ENCODE data around the gene ZNF26. TPM values are rescaled to one million over a fixed set of nuclear protein-coding genes. Genes with fewer than 3 reads are reported as not detected.
"Not testable (repeated sequence)": the region's sequence is repeated elsewhere in the genome, so short reads cannot be mapped to it uniquely, and the experiment has no call there.

The ZNF26 gene
- total RNA-seq: 10 to 100 TPM in 4 of 8 experiments, 1 to 10 TPM in 4; 8.7 to 19.4 (median 10.1) TPM

- peak within 1 kb of the TSS; percentile 71 to 85 for H3K27ac ChIP-seq
- peaks cover 6% of the 10 kb centered on the region in 2 donors for H3K4me1 ChIP-seq (replicated peaks in 1 of 2)
- in situ Hi-C loops (cut with MboI; ENCODE audit: low pct_unique_long_range_greater_than_20kb in 2 of 9, low sequenced_read_pairs in 9 of 9, unreplicated experiment in 9 of 9): no loop called here
- peak within 1 kb of the TSS; percentile 66 to 99 (median 79) for H3K4me3 ChIP-seq
- 0 to 10% (median 1%) methylated on average over 3 to 16 of the region's 76 CpGs; no CpG with 5 or more reads in 4 of the 10 experiments for WGBS, 10 experiments
- peak; percentile 95 to 100 (median 98) for ATAC-seq (replicated peaks in 6 of 8)
Measured at GRCh38 chr12:132986001-132986884, at the start of gene ZNF26. ZNF26 (plus strand) TSS chr12:132986367; CDS start chr12:132986841, 474 bp downstream.

- in situ Hi-C loops (cut with MboI; ENCODE audit: low pct_unique_long_range_greater_than_20kb in 2 of 9, low sequenced_read_pairs in 9 of 9, unreplicated experiment in 9 of 9); H3K27ac ChIP-seq; H3K4me1 ChIP-seq (replicated peaks in 1 of 2); ATAC-seq (replicated peaks in 6 of 8); H3K4me3 ChIP-seq: not testable (repeated sequence)
- WGBS, 10 experiments: 75 to 100% (median 90%) methylated on average over 2 to 8 of the region's 8 CpGs; no CpG with 5 or more reads in 1 of the 10 experiments
Measured at GRCh38 chr12:132936921-132937320, 49.2 kb upstream of the ZNF26 start.

GRCh38 chr12:132937476-132937875 lies 48.7 kb upstream of the ZNF26 start:
- 85 to 100% (median 100%) methylated on average over 1 to 2 of the region's 2 CpGs; no CpG with 5 or more reads in 1 of the 10 experiments for WGBS, 10 experiments
- in situ Hi-C loops (cut with MboI; ENCODE audit: low pct_unique_long_range_greater_than_20kb in 2 of 9, low sequenced_read_pairs in 9 of 9, unreplicated experiment in 9 of 9): no loop called here
- H3K27ac ChIP-seq: no peak overlapping the region
- ATAC-seq (replicated peaks in 6 of 8): no peak
- H3K4me3 ChIP-seq: no peak overlapping the region
- no peaks in the 10 kb centered on the region for H3K4me1 ChIP-seq (replicated peaks in 1 of 2)

GRCh38 chr12:132938807-132939206 lies 47.4 kb upstream of the ZNF26 start:
- H3K27ac ChIP-seq; in situ Hi-C loops (cut with MboI; ENCODE audit: low pct_unique_long_range_greater_than_20kb in 2 of 9, low sequenced_read_pairs in 9 of 9, unreplicated experiment in 9 of 9); ATAC-seq (replicated peaks in 6 of 8); H3K4me1 ChIP-seq (replicated peaks in 1 of 2); H3K4me3 ChIP-seq: not testable (repeated sequence)
- WGBS, 10 experiments: no CpG with 5 or more reads among the region's 25 CpGs

GRCh38 chr12:132940071-132940719 lies 46.0 kb upstream of the ZNF26 start:
- no peak for ATAC-seq (replicated peaks in 6 of 8)
- WGBS, 10 experiments: 85 to 100% (median 92%) methylated on average over 1 to 12 of the region's 15 CpGs; no CpG with 5 or more reads in 2 of the 10 experiments
- Histone ChIP-seq H3K4me3 (no peak overlapping the region), H3K27ac (no peak overlapping the region), H3K4me1 (replicated peaks in 1 of 2) (no peaks in the 10 kb centered on the region)
- in situ Hi-C loops (cut with MboI; ENCODE audit: low pct_unique_long_range_greater_than_20kb in 2 of 9, low sequenced_read_pairs in 9 of 9, unreplicated experiment in 9 of 9): no loop called here

GRCh38 chr12:132941336-132941954 lies 44.7 kb upstream of the ZNF26 start:
- WGBS, 10 experiments: 87 to 100% (median 92%) methylated on average over 1 to 27 of the region's 34 CpGs; no CpG with 5 or more reads in 2 of the 10 experiments
- Histone ChIP-seq H3K4me3 (no peak overlapping the region), H3K4me1 (replicated peaks in 1 of 2) (no peaks in the 10 kb centered on the region), H3K27ac (no peak overlapping the region)
- ATAC-seq (replicated peaks in 6 of 8): no peak
- in situ Hi-C loops (cut with MboI; ENCODE audit: low pct_unique_long_range_greater_than_20kb in 2 of 9, low sequenced_read_pairs in 9 of 9, unreplicated experiment in 9 of 9): no loop called here

GRCh38 chr12:132942611-132943010 lies 43.6 kb upstream of the ZNF26 start:
- in situ Hi-C loops (cut with MboI; ENCODE audit: low pct_unique_long_range_greater_than_20kb in 2 of 9, low sequenced_read_pairs in 9 of 9, unreplicated experiment in 9 of 9): no loop called here
- Histone ChIP-seq H3K4me3 (no peak overlapping the region), H3K27ac (no peak overlapping the region), H3K4me1 (replicated peaks in 1 of 2) (no peaks in the 10 kb centered on the region)
- 80 to 100% (median 94%) methylated on average over 1 to 10 of the region's 13 CpGs; no CpG with 5 or more reads in 4 of the 10 experiments for whole genome bisulfite sequencing, 10 experiments
- no peak for ATAC-seq (replicated peaks in 6 of 8)

- WGBS, 10 experiments: 59 to 100% (median 92%) methylated on average over 1 to 9 of the region's 9 CpGs; no CpG with 5 or more reads in 5 of the 10 experiments
- Histone ChIP-seq H3K4me1 (replicated peaks in 1 of 2) (no peaks in the 10 kb centered on the region), H3K27ac (no peak overlapping the region), H3K4me3 (no peak overlapping the region)
- ATAC-seq (replicated peaks in 6 of 8): no peak
- in situ Hi-C loops (cut with MboI; ENCODE audit: low pct_unique_long_range_greater_than_20kb in 2 of 9, low sequenced_read_pairs in 9 of 9, unreplicated experiment in 9 of 9): no loop called here
Measured at GRCh38 chr12:132945806-132946205, 40.4 kb upstream of the ZNF26 start.

GRCh38 chr12:132946246-132946820 lies 39.8 kb upstream of the ZNF26 start:
- H3K27ac ChIP-seq: no peak overlapping the region
- in situ Hi-C loops (cut with MboI; ENCODE audit: low pct_unique_long_range_greater_than_20kb in 2 of 9, low sequenced_read_pairs in 9 of 9, unreplicated experiment in 9 of 9): no loop called here
- ATAC-seq (replicated peaks in 6 of 8): peak in 1 of 8 experiments; percentile 51
- H3K4me3 ChIP-seq: no peak overlapping the region
- WGBS, 10 experiments: 38 to 100% (median 83%) methylated on average over 1 to 5 of the region's 8 CpGs; no CpG with 5 or more reads in 2 of the 10 experiments
- no peaks in the 10 kb centered on the region for H3K4me1 ChIP-seq (replicated peaks in 1 of 2)

- Histone ChIP-seq H3K4me3 (no peak overlapping the region), H3K4me1 (replicated peaks in 1 of 2) (no peaks in the 10 kb centered on the region), H3K27ac (no peak overlapping the region)
- ATAC-seq (replicated peaks in 6 of 8): no peak
- 88 to 98% (median 93%) methylated on average over 3 to 14 of the region's 29 CpGs; no CpG with 5 or more reads in 1 of the 10 experiments for WGBS, 10 experiments
- in situ Hi-C loops (cut with MboI; ENCODE audit: low pct_unique_long_range_greater_than_20kb in 2 of 9, low sequenced_read_pairs in 9 of 9, unreplicated experiment in 9 of 9): no loop called here
Measured at GRCh38 chr12:132948146-132949066, 37.8 kb upstream of the ZNF26 start.

- in situ Hi-C loops (cut with MboI; ENCODE audit: low pct_unique_long_range_greater_than_20kb in 2 of 9, low sequenced_read_pairs in 9 of 9, unreplicated experiment in 9 of 9): no loop called here
- Histone ChIP-seq H3K27ac (no peak overlapping the region), H3K4me3 (no peak overlapping the region), H3K4me1 (replicated peaks in 1 of 2) (peaks cover 4 to 9% of the 10 kb centered on the region in 2 donors)
- no peak for ATAC-seq (replicated peaks in 6 of 8)
- WGBS, 10 experiments: 90 to 100% (median 97%) methylated on average over 1 to 21 of the region's 30 CpGs; no CpG with 5 or more reads in 2 of the 10 experiments
Measured at GRCh38 chr12:132949936-132950837, 36.0 kb upstream of the ZNF26 start.
